Measurements from ENCODE around the gene ELF5. TPM values are rescaled to one million over a fixed set of nuclear protein-coding genes. Genes with fewer than 3 reads are reported as not detected.

Gene ELF5
- total RNA-seq, 5 donors from 2014 or later (not counting 1 experiment from before 2014, with no cell fraction given): not detected

GRCh38 chr11:34501500-34501899 is 12.1 kb downstream of the ELF5 start:
- H3K27ac ChIP-seq (ENCODE audit: low read length): no peak overlapping the region
- H3K4me3 ChIP-seq (ENCODE audit: control insufficient read depth in 1 of 2, extremely low read depth in 1 of 2, low read length in 1 of 2): no peak overlapping the region
- ChIA-PET POLR2A (no interaction called here), CTCF (interaction anchor here in 1 of 2 donors (0.6 kb wide), 1 partner anchor 26 kb away, joined by 3 read pairs; no protein-coding TSS in a partner anchor)
- H3K4me1 ChIP-seq (ENCODE audit: control insufficient read depth in 1 of 2, extremely low read depth in 1 of 2, insufficient read depth in 2 of 2, low read length in 2 of 2): no peaks in the 10 kb centered on the region
- 33% methylated on average over 1 of the region's 4 CpGs for WGBS (ENCODE audit: insufficient coverage)
- no peak for DNase-seq
- Mint-ChIP-seq H3K27me3 (peaks cover 4 to 5% of the 10 kb centered on the region in 2 donors), H3K9me3 (no peaks in the 10 kb centered on the region), H3K4me1 (no peaks in the 10 kb centered on the region), H3K4me3 (no peak overlapping the region), H3K27ac (no peak overlapping the region), H3K36me3 (no peaks in the 10 kb centered on the region)
- H3K36me3 ChIP-seq (ENCODE audit: control insufficient read depth in 2 of 2, extremely low read depth in 1 of 2, insufficient read depth in 1 of 2, low read length in 1 of 2): no peaks in the 10 kb centered on the region
- H3K9me3 ChIP-seq: no peaks in the 10 kb centered on the region
- H3K27me3 ChIP-seq (replicated peaks in 1 of 2; ENCODE audit: control insufficient read depth in 2 of 2, extremely low read depth in 1 of 2, insufficient read depth in 2 of 2, low read length in 1 of 2): peaks cover 0 to 11% of the 10 kb centered on the region in 2 experiments
- ATAC-seq (replicated peaks in 1 of 4): no peak

DNA sequence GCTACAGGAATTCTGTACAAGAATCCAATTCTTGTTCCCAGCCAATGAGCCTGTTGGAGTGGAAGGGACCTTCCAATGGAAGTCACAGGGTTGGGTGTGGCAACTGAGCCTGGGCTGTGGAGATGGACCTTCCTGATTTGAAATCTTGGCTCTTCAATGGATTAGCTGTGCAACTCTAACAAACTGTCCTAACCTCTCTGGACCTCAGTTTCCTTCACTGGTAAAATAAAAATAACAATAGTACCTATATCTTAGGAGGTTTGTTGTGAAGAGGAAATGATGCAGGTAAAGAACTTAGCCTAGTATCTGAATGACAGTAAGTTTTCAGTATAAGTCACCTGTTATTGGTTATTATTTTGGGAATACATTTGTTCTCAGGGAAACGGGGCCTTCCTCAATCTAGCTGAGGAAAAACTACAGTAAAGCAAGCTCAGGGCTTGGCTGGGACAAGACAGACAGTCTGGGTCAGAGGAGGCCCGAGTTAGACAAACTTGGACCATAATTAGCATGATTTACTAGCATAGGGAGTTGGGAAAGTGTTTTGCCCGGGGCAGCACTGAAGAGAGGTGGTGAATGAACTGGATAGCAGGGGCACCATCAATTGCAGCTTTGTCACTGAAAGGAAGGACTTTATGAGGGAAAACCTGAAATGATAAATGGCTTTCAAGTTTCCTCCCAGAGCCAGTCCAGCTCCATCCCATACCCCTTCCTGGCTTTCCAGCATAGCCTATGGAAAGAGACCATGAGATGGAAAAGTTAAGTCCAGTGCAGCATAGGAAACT is 13.7 kb downstream of the ELF5 start:
- POLR2A ChIA-PET: no interaction called here
- H3K4me1 ChIP-seq (ENCODE audit: control insufficient read depth in 1 of 2, extremely low read depth in 1 of 2, insufficient read depth in 2 of 2, low read length in 2 of 2): no peaks in the 10 kb centered on the region
- no peaks in the 10 kb centered on the region for H3K36me3 ChIP-seq (ENCODE audit: control insufficient read depth in 2 of 2, extremely low read depth in 1 of 2, insufficient read depth in 1 of 2, low read length in 1 of 2)
- ATAC-seq (replicated peaks in 1 of 4) (no peak), DNase-seq (no peak)
- H3K36me3 Mint-ChIP-seq: no peaks in the 10 kb centered on the region
- H3K4me3 Mint-ChIP-seq: no peak overlapping the region
- H3K9me3 Mint-ChIP-seq: no peaks in the 10 kb centered on the region
- no peak overlapping the region for H3K27ac ChIP-seq (ENCODE audit: low read length)
- 48% methylated on average over 3 of the region's 3 CpGs for WGBS (ENCODE audit: insufficient coverage)
- H3K27me3 Mint-ChIP-seq: peaks cover 5 to 7% of the 10 kb centered on the region in 2 donors
- no peak overlapping the region for H3K4me3 ChIP-seq (ENCODE audit: control insufficient read depth in 1 of 2, extremely low read depth in 1 of 2, low read length in 1 of 2)
- no peaks in the 10 kb centered on the region for H3K9me3 ChIP-seq
- H3K4me1 Mint-ChIP-seq: no peaks in the 10 kb centered on the region
- CTCF ChIA-PET: interaction anchor here in 1 of 2 donors (1.1 kb wide), 1 partner anchor 17 kb away, joined by 3 read pairs; no protein-coding TSS in a partner anchor
- H3K27ac Mint-ChIP-seq: no peak overlapping the region
- peaks cover 0 to 26% of the 10 kb centered on the region in 2 experiments for H3K27me3 ChIP-seq (replicated peaks in 1 of 2; ENCODE audit: control insufficient read depth in 2 of 2, extremely low read depth in 1 of 2, insufficient read depth in 2 of 2, low read length in 1 of 2)

GRCh38 chr11:34495724-34496377 is 17.7 kb downstream of the ELF5 start:
- CTCF ChIA-PET: no interaction called here
- Histone ChIP-seq H3K4me3 (ENCODE audit: control insufficient read depth in 1 of 2, extremely low read depth in 1 of 2, low read length in 1 of 2) (no peak overlapping the region), H3K4me1 (ENCODE audit: control insufficient read depth in 1 of 2, extremely low read depth in 1 of 2, insufficient read depth in 2 of 2, low read length in 2 of 2) (no peaks in the 10 kb centered on the region), H3K27ac (ENCODE audit: low read length) (no peak overlapping the region), H3K9me3 (no peaks in the 10 kb centered on the region), H3K27me3 (replicated peaks in 1 of 2; ENCODE audit: control insufficient read depth in 2 of 2, extremely low read depth in 1 of 2, insufficient read depth in 2 of 2, low read length in 1 of 2) (peaks cover 0 to 20% of the 10 kb centered on the region in 2 experiments), H3K36me3 (ENCODE audit: control insufficient read depth in 2 of 2, extremely low read depth in 1 of 2, insufficient read depth in 1 of 2, low read length in 1 of 2) (no peaks in the 10 kb centered on the region)
- no peaks in the 10 kb centered on the region for H3K4me1 Mint-ChIP-seq
- DNase-seq (no peak), ATAC-seq (replicated peaks in 1 of 4) (no peak)
- H3K9me3 Mint-ChIP-seq: no peaks in the 10 kb centered on the region
- peaks cover 5 to 12% of the 10 kb centered on the region in 2 donors for H3K27me3 Mint-ChIP-seq
- H3K4me3 Mint-ChIP-seq: no peak overlapping the region
- POLR2A ChIA-PET: interaction anchor here in 1 of 2 donors (0.6 kb wide), 1 partner anchor 478 kb away, joined by 3 read pairs; no protein-coding TSS in a partner anchor
- no peaks in the 10 kb centered on the region for H3K36me3 Mint-ChIP-seq
- WGBS (ENCODE audit: insufficient coverage): 80% methylated on average over 19 of the region's 26 CpGs
- no peak overlapping the region for H3K27ac Mint-ChIP-seq

GRCh38 chr11:34495239-34495723 is 18.3 kb downstream of the ELF5 start:
- Mint-ChIP-seq H3K4me3 (no peak overlapping the region), H3K27ac (no peak overlapping the region), H3K4me1 (no peaks in the 10 kb centered on the region), H3K27me3 (peaks cover 4 to 11% of the 10 kb centered on the region in 2 donors), H3K36me3 (no peaks in the 10 kb centered on the region), H3K9me3 (no peaks in the 10 kb centered on the region)
- H3K4me3 ChIP-seq (ENCODE audit: control insufficient read depth in 1 of 2, extremely low read depth in 1 of 2, low read length in 1 of 2): no peak overlapping the region
- H3K36me3 ChIP-seq (ENCODE audit: control insufficient read depth in 2 of 2, extremely low read depth in 1 of 2, insufficient read depth in 1 of 2, low read length in 1 of 2): no peaks in the 10 kb centered on the region
- ATAC-seq (replicated peaks in 1 of 4) (no peak), DNase-seq (no peak)
- peaks cover 0 to 17% of the 10 kb centered on the region in 2 experiments for H3K27me3 ChIP-seq (replicated peaks in 1 of 2; ENCODE audit: control insufficient read depth in 2 of 2, extremely low read depth in 1 of 2, insufficient read depth in 2 of 2, low read length in 1 of 2)
- WGBS (ENCODE audit: insufficient coverage): 81% methylated on average over 6 of the region's 12 CpGs
- no peaks in the 10 kb centered on the region for H3K4me1 ChIP-seq (ENCODE audit: control insufficient read depth in 1 of 2, extremely low read depth in 1 of 2, insufficient read depth in 2 of 2, low read length in 2 of 2)
- ChIA-PET POLR2A (no interaction called here), CTCF (no interaction called here)
- H3K9me3 ChIP-seq: no peaks in the 10 kb centered on the region
- H3K27ac ChIP-seq (ENCODE audit: low read length): no peak overlapping the region

- Mint-ChIP-seq H3K4me3 (no peak overlapping the region), H3K9me3 (no peaks in the 10 kb centered on the region), H3K27ac (no peak overlapping the region), H3K36me3 (no peaks in the 10 kb centered on the region), H3K4me1 (no peaks in the 10 kb centered on the region), H3K27me3 (peaks cover 0 to 11% of the 10 kb centered on the region in 2 donors)
- Histone ChIP-seq H3K27me3 (replicated peaks in 1 of 2; ENCODE audit: control insufficient read depth in 2 of 2, extremely low read depth in 1 of 2, insufficient read depth in 2 of 2, low read length in 1 of 2) (peaks cover 0 to 17% of the 10 kb centered on the region in 2 experiments), H3K36me3 (ENCODE audit: control insufficient read depth in 2 of 2, extremely low read depth in 1 of 2, insufficient read depth in 1 of 2, low read length in 1 of 2) (no peaks in the 10 kb centered on the region), H3K27ac (ENCODE audit: low read length) (no peak overlapping the region), H3K9me3 (no peaks in the 10 kb centered on the region), H3K4me1 (ENCODE audit: control insufficient read depth in 1 of 2, extremely low read depth in 1 of 2, insufficient read depth in 2 of 2, low read length in 2 of 2) (no peaks in the 10 kb centered on the region), H3K4me3 (ENCODE audit: control insufficient read depth in 1 of 2, extremely low read depth in 1 of 2, low read length in 1 of 2) (no peak overlapping the region)
- WGBS (ENCODE audit: insufficient coverage): 83% methylated on average over 1 of the region's 4 CpGs
- DNase-seq: no peak
- ChIA-PET POLR2A (no interaction called here), CTCF (no interaction called here)
- ATAC-seq (replicated peaks in 1 of 4): no peak
Measured at GRCh38 chr11:34493926-34494595, 19.5 kb downstream of the ELF5 start.

DNA sequence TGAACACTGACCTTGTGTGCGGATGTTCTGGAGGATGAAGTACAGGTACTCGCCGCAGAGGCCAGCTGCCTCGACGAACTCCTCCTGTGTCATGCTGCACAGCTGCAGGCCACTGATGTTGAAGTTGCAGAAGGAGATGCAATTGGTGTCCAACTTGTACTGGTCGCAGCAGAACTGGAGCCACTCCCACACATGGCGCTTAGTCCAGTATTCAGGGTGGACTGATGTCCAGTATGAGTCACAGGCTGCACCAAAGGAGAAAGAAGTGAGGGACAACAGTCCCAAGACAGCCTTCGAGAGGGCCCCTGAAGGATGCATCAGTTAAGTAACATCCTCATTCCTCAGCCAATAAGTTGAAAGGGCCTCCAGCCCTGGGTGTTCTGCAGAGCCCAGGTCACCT is 20.1 kb downstream of the ELF5 start:
- H3K27me3 Mint-ChIP-seq: peaks cover 0 to 11% of the 10 kb centered on the region in 2 donors
- WGBS (ENCODE audit: insufficient coverage): 73% methylated on average over 8 of the region's 8 CpGs

More for the DNA sequence above, 20.1 kb downstream of the ELF5 start:
- Histone ChIP-seq H3K4me3 (ENCODE audit: control insufficient read depth in 1 of 2, extremely low read depth in 1 of 2, low read length in 1 of 2) (no peak overlapping the region), H3K4me1 (ENCODE audit: control insufficient read depth in 1 of 2, extremely low read depth in 1 of 2, insufficient read depth in 2 of 2, low read length in 2 of 2) (no peaks in the 10 kb centered on the region), H3K27ac (ENCODE audit: low read length) (no peak overlapping the region), H3K9me3 (no peaks in the 10 kb centered on the region), H3K36me3 (ENCODE audit: control insufficient read depth in 2 of 2, extremely low read depth in 1 of 2, insufficient read depth in 1 of 2, low read length in 1 of 2) (no peaks in the 10 kb centered on the region), H3K27me3 (replicated peaks in 1 of 2; ENCODE audit: control insufficient read depth in 2 of 2, extremely low read depth in 1 of 2, insufficient read depth in 2 of 2, low read length in 1 of 2) (peaks cover 0 to 17% of the 10 kb centered on the region in 2 experiments)
- no peaks in the 10 kb centered on the region for H3K4me1 Mint-ChIP-seq
- DNase-seq (no peak), ATAC-seq (replicated peaks in 1 of 4) (no peak)
- ChIA-PET CTCF (no interaction called here), POLR2A (no interaction called here)
- no peaks in the 10 kb centered on the region for H3K36me3 Mint-ChIP-seq
- H3K9me3 Mint-ChIP-seq: no peaks in the 10 kb centered on the region
- no peak overlapping the region for H3K27ac Mint-ChIP-seq
- no peak overlapping the region for H3K4me3 Mint-ChIP-seq
